NCI-H226 (cell line): ENCODE results near the gene CMYA5.

Experiments
- DNase-seq: peaks from one replicate; pipeline ENCODE4 v3.0.0-alpha.2; 2015

CMYA5 gene

DNA sequence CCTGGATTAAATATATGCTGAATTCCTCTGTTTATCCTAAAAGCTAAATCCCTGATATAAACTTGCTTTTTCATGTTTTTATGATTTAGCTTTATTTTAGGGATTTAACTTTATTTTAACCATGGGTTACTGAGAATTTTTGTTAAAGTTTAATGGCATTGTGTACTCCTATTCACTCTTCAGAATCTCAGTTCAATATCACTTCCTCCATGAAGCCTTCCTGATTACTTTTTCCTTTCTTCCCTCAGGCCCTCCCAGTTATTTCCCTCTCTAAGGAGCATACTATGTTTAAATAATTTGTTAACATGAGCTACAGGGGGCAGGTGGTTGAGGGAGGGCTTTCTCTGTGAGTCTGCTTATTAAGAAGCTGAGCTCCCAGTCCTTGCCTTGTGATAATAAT lies 151.5 kb downstream of the CMYA5 start:
- DNase-seq = no peak

DNA sequence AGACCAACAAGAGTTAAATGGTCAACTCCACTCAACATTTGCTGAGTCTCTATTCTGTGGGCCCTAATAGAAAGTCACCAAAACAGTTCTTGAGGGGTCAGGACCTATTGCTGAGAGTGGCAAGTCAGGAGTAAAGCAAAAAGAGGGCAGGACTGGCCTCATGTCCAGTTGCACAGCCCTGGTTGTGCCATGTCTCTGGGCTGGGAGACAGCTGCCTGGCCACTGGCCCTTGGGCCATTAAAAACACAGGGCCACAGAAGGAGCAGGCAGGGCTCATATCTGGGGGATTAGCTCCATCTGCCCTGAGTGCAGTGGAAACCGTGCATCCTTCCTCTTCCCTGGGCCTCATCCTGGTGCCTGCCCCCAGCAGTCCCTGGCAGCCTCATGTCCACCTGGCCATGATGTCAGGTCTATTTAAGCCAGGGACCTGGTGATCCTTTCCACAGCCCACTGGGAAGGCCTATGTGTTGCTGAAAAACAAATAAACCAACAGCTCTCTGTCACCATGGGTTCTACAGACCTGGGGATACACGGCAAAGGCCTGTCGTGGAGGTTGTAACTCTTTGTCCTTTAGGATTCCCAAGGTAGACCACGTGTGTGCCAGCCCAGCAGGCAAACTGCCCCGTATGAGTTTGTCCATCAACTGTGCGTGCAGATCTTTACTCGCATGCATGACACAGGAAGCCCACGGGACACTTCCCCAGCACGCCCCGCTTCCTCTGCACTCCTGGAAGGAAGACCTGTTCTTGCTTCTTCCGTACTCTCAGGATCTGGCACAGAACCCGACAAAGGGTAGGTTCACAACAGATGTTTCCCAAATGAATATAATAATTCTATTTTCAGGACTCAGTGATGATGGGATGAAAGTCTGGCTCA lies 152.6 kb downstream of the CMYA5 start:
- no peak for DNase-seq

GRCh38 chr5:79842991-79843390 lies 153.4 kb downstream of the CMYA5 start:
- no peak for DNase-seq

- no peak for DNase-seq
These were observed 154.1 kb downstream of the CMYA5 start for GRCh38 chr5:79843450-79844388.

- no peak for DNase-seq
These were observed 154.9 kb downstream of the CMYA5 start for GRCh38 chr5:79844571-79844970.

GRCh38 chr5:79845448-79846197 lies 156.0 kb downstream of the CMYA5 start:
- peak; percentile 15 for DNase-seq

GRCh38 chr5:79846198-79846521 lies 156.5 kb downstream of the CMYA5 start:
- no peak for DNase-seq

DNA sequence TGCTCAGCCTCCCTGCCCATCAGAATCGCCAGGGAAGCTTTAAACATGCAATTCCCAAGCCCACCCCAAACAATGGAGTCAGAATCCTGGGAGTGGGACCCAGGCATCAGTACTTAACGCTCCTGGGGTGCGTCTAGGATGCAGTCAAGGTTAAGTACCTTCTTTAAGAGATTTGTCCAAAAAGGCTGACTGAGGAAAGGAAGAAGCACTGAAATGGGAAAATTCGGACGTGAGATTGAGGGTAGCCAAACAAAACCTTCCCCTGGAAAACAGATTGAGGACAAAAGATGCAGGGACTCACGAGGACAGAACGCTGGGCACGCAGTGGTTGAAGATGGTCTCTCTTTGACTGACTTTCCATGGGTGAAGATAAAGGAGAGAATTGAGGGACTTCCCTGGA lies 157.9 kb downstream of the CMYA5 start:
- DNase-seq = no peak

GRCh38 chr5:79849061-79849460 lies 159.4 kb downstream of the CMYA5 start:
- no peak for DNase-seq
